ENCODE measurements around the gene RAP1GAP2. TPM values are rescaled to one million over a fixed set of nuclear protein-coding genes. Genes with fewer than 3 reads are reported as not detected.

RAP1GAP2 gene
- total RNA-seq, 4 donors from 2014 or later: 30.6 to 60.2 (median 41.9) TPM

GRCh38 chr17:2962729-2963128 is 166.5 kb downstream of the RAP1GAP2 start:
- no peak for TF ChIP-seq POLR2A (IDR thresholded peaks at IDR 0.05)
- no peak for TF ChIP-seq CTCF (IDR thresholded peaks at IDR 0.05)
- no peak overlapping the region for H3K4me3 ChIP-seq
- peaks cover 0 to 6% (median 0%) of the 10 kb centered on the region in 4 donors for H3K4me1 ChIP-seq
- no peak for DNase-seq
- H3K36me3 ChIP-seq: no peaks in the 10 kb centered on the region
- no peaks in the 10 kb centered on the region for H3K27me3 ChIP-seq
- H3K9me3 ChIP-seq: no peaks in the 10 kb centered on the region
- H3K27ac ChIP-seq: no peak overlapping the region

- Histone ChIP-seq H3K4me1 (peaks cover 0 to 6% (median 0%) of the 10 kb centered on the region in 4 donors), H3K4me3 (no peak overlapping the region), H3K36me3 (no peaks in the 10 kb centered on the region), H3K27me3 (no peaks in the 10 kb centered on the region), H3K9me3 (no peaks in the 10 kb centered on the region), H3K27ac (no peak overlapping the region)
- DNase-seq: no peak
- TF ChIP-seq POLR2A (IDR thresholded peaks at IDR 0.05): no peak
These were observed 167.2 kb downstream of the RAP1GAP2 start for GRCh38 chr17:2963332-2964027.

- Histone ChIP-seq H3K4me3 (no peak overlapping the region), H3K27me3 (no peaks in the 10 kb centered on the region), H3K4me1 (peaks cover 0 to 6% (median 0%) of the 10 kb centered on the region in 4 donors), H3K27ac (no peak overlapping the region), H3K9me3 (no peaks in the 10 kb centered on the region), H3K36me3 (no peaks in the 10 kb centered on the region)
- TF ChIP-seq POLR2A (IDR thresholded peaks at IDR 0.05) (no peak), CTCF (IDR thresholded peaks at IDR 0.05) (no peak)
- no peak for DNase-seq
These were observed 167.8 kb downstream of the RAP1GAP2 start for GRCh38 chr17:2964028-2964356.

- H3K36me3 ChIP-seq: no peaks in the 10 kb centered on the region
- H3K4me3 ChIP-seq: no peak overlapping the region
- DNase-seq: no peak
- no peak overlapping the region for H3K27ac ChIP-seq
- H3K27me3 ChIP-seq: no peaks in the 10 kb centered on the region
- H3K4me1 ChIP-seq: peaks cover 0 to 6% (median 0%) of the 10 kb centered on the region in 4 donors
- no peaks in the 10 kb centered on the region for H3K9me3 ChIP-seq
- no peak for TF ChIP-seq POLR2A (IDR thresholded peaks at IDR 0.05)
- no peak for TF ChIP-seq CTCF (IDR thresholded peaks at IDR 0.05)
These were observed 168.1 kb downstream of the RAP1GAP2 start for GRCh38 chr17:2964370-2964769.

GRCh38 chr17:2964831-2965230 is 168.6 kb downstream of the RAP1GAP2 start:
- no peaks in the 10 kb centered on the region for H3K9me3 ChIP-seq
- no peak overlapping the region for H3K27ac ChIP-seq
- no peaks in the 10 kb centered on the region for H3K36me3 ChIP-seq
- H3K4me1 ChIP-seq: peaks cover 0 to 6% (median 0%) of the 10 kb centered on the region in 4 donors
- TF ChIP-seq CTCF (IDR thresholded peaks at IDR 0.05) (no peak), POLR2A (IDR thresholded peaks at IDR 0.05) (no peak)
- DNase-seq: no peak
- H3K27me3 ChIP-seq: no peaks in the 10 kb centered on the region
- H3K4me3 ChIP-seq: no peak overlapping the region

- H3K4me1 ChIP-seq: no peaks in the 10 kb centered on the region
- H3K27me3 ChIP-seq: no peaks in the 10 kb centered on the region
- DNase-seq: no peak
- H3K27ac ChIP-seq: peak overlapping the region in 1 of 4 donors; percentile 6
- no peak for TF ChIP-seq CTCF (IDR thresholded peaks at IDR 0.05)
- no peak for TF ChIP-seq POLR2A (IDR thresholded peaks at IDR 0.05)
- no peaks in the 10 kb centered on the region for H3K36me3 ChIP-seq
- H3K9me3 ChIP-seq: no peaks in the 10 kb centered on the region
- no peak overlapping the region for H3K4me3 ChIP-seq
These were observed 169.7 kb downstream of the RAP1GAP2 start for GRCh38 chr17:2965621-2966595.

All from Peyer's patch (tissue), 4 donors.